ENCODE measurements around the gene EEIG1. TPM values are rescaled to one million over a fixed set of nuclear protein-coding genes. Genes with fewer than 3 reads are reported as not detected.

Gene EEIG1
- total RNA-seq, 1 donor from 2014 or later, result 36.0 TPM

- Histone ChIP-seq H3K4me3 (no peak overlapping the region), H3K27me3 (ENCODE audit: low read depth) (no peaks in the 10 kb centered on the region), H3K36me3 (peaks cover 41% of the 10 kb centered on the region), H3K9me3 (no peaks in the 10 kb centered on the region), H3K27ac (no peak overlapping the region), H3K4me1 (peaks cover 51% of the 10 kb centered on the region)
- no peak for ATAC-seq
- intact Hi-C loops (cut with DNase I), result loop anchor here (10.0 kb wide), 1 partner anchor 104 kb away; no protein-coding TSS in a partner anchor
- no peak for DNase-seq
- no peak for TF ChIP-seq CTCF (IDR thresholded peaks at IDR 0.05)
Measured at GRCh38 chr9:127940593-127940992, 40.2 kb downstream of the EEIG1 start.

GRCh38 chr9:127938298-127938690 lies 42.5 kb downstream of the EEIG1 start:
- peak overlapping the region; percentile 70 for H3K27ac ChIP-seq
- no peaks in the 10 kb centered on the region for H3K9me3 ChIP-seq
- DNase-seq, result no peak
- H3K36me3 ChIP-seq, result peaks cover 23% of the 10 kb centered on the region
- peaks cover 43% of the 10 kb centered on the region for H3K4me1 ChIP-seq
- peak overlapping the region; percentile 88 for H3K4me3 ChIP-seq
- intact Hi-C loops (cut with DNase I), result no loop called here
- TF ChIP-seq CTCF (IDR thresholded peaks at IDR 0.05), result no peak
- no peaks in the 10 kb centered on the region for H3K27me3 ChIP-seq (ENCODE audit: low read depth)
- ATAC-seq, result peak; percentile 1 to 2

- Histone ChIP-seq H3K36me3 (peaks cover 16% of the 10 kb centered on the region), H3K27ac (peak within 1 kb of the TSS; percentile 70), H3K4me1 (peaks cover 37% of the 10 kb centered on the region), H3K27me3 (ENCODE audit: low read depth) (no peaks in the 10 kb centered on the region), H3K9me3 (no peaks in the 10 kb centered on the region), H3K4me3 (peak within 1 kb of the TSS; percentile 88)
- intact Hi-C loops (cut with DNase I), result no loop called here
- TF ChIP-seq CTCF (IDR thresholded peaks at IDR 0.05), result no peak
- DNase-seq, result peak; percentile 89
- ATAC-seq, result peak; percentile 89 to 92
Measured at GRCh38 chr9:127937388-127938297, 43.1 kb downstream of the EEIG1 start, which contains the start of gene DPM2. TSS of gene DPM2 (minus strand) at chr9:127937854. CDS start at chr9:127937820, 34 bp downstream.

- no peak for TF ChIP-seq CTCF (IDR thresholded peaks at IDR 0.05)
- no peaks in the 10 kb centered on the region for H3K27me3 ChIP-seq (ENCODE audit: low read depth)
- peaks cover 10% of the 10 kb centered on the region for H3K36me3 ChIP-seq
- H3K9me3 ChIP-seq, result no peaks in the 10 kb centered on the region
- H3K27ac ChIP-seq, result peak overlapping the region; percentile 70
- intact Hi-C loops (cut with DNase I), result no loop called here
- peak overlapping the region; percentile 88 for H3K4me3 ChIP-seq
- DNase-seq (no peak), ATAC-seq (no peak)
- peaks cover 31% of the 10 kb centered on the region for H3K4me1 ChIP-seq
Measured at GRCh38 chr9:127937056-127937387, 43.8 kb downstream of the EEIG1 start.

GRCh38 chr9:127936347-127936852 lies 44.4 kb downstream of the EEIG1 start:
- H3K4me1 ChIP-seq, result peaks cover 29% of the 10 kb centered on the region
- peaks cover 5% of the 10 kb centered on the region for H3K36me3 ChIP-seq
- peak overlapping the region; percentile 88 for H3K4me3 ChIP-seq
- no peak for ATAC-seq
- H3K27ac ChIP-seq, result no peak overlapping the region
- H3K27me3 ChIP-seq (ENCODE audit: low read depth), result no peaks in the 10 kb centered on the region
- TF ChIP-seq CTCF (IDR thresholded peaks at IDR 0.05), result no peak
- no peak for DNase-seq
- intact Hi-C loops (cut with DNase I), result no loop called here
- H3K9me3 ChIP-seq, result no peaks in the 10 kb centered on the region

All from lower lobe of right lung (tissue), 2 donors.